ENCODE results near the gene OPHN1.

- TF ChIP-seq CTCF (IDR thresholded peaks at IDR 0.05), result no peak
- TF ChIP-seq POLR2A (IDR thresholded peaks at IDR 0.05), result no peak
These were observed 324.1 kb downstream of the OPHN1 start for GRCh38 chrX:68109162-68109561.
